ENCODE results near the gene EFNA3.
A peak's percentile ranks its signal among the peaks of the same experiment; 100 is the strongest.

The EFNA3 gene, protein sequence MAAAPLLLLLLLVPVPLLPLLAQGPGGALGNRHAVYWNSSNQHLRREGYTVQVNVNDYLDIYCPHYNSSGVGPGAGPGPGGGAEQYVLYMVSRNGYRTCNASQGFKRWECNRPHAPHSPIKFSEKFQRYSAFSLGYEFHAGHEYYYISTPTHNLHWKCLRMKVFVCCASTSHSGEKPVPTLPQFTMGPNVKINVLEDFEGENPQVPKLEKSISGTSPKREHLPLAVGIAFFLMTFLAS

DNA sequence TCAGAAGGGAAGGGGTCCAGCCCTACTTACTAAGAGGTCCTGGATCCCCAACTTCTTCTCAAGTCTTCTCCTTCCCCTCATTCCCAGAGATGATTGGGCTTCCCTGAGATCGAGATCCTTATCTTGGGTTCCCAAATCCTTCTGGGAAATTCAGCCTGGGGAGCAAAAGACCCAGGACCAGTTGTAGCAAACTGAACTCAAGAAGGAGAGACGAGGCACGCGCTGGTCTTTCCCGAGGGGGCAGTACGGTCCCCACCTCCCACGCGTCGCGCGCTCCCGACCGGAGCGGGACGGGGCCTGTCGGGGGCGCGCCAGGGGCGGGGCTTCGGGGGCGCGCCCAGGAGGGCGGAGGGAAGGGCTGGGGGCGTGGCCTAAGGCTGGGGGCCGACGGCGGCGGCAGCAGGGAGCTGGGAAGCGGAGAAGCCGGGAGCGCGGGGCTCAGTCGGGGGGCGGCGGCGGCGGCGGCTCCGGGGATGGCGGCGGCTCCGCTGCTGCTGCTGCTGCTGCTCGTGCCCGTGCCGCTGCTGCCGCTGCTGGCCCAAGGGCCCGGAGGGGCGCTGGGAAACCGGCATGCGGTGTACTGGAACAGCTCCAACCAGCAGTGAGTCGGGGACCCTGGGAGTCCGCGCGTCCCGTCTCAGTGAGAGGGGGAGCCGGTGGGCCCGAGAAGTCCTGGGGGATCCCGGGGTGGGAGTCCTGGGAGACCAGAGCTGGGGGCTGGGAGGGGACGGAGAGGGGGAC lies at the start of gene EFNA3:
Gene EFNA3, plus strand, starts transcription at position 369 of the 741 bp plus-strand sequence. Its CDS starts 105 bp downstream, at position 474.
- H3K36me3 Mint-ChIP-seq = no peaks in the 10 kb centered on the region
- no peaks in the 10 kb centered on the region for H3K9me3 Mint-ChIP-seq
- H3K27me3 Mint-ChIP-seq = peaks cover 41% of the 10 kb centered on the region
- peak; percentile 68 for ATAC-seq
- peaks cover 46% of the 10 kb centered on the region for H3K4me1 Mint-ChIP-seq
- peak within 1 kb of the TSS; percentile 50 for H3K27ac Mint-ChIP-seq
- H3K4me3 Mint-ChIP-seq = peak within 1 kb of the TSS; percentile 68

DNA sequence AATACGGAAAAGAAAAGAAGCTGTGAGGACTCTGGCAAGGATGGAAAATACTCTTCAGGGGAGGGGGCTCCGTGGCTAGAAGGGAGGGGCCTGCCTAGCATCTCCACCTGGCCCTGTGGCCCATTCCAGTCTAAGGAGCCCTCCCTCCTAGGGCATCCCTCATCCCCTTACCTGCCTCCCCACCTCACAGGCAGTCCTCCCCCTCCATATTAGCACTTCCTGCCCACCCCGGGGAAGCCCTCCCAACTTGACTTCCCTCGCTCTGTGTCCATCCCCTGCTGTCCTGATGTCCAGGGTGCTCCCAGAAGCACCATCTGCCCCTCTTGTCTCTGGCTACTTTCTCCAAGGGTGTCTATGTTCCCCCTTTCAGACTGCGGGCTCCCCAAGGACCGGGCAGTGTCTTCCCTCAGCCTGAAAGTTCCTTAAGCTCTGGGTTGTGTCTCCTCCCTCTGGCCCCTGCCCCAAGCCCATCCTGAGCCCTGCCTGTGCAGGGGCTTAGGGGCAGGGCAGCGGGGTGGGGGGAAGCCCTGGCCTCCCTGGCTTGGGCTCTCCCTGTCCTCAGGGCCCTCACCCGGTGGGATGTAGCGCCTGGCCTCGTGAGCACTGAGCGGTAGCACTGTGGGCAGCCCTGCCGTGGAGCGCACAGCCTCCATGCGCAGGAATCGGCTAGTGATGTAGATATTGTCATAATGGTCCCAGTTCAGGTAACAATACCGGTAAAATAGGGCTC lies 49.0 kb upstream of the EFNA3 start:
- no peak overlapping the region for H3K4me3 Mint-ChIP-seq
- no peaks in the 10 kb centered on the region for H3K36me3 Mint-ChIP-seq
- ATAC-seq = no peak
- H3K9me3 Mint-ChIP-seq = no peaks in the 10 kb centered on the region
- peaks cover 6% of the 10 kb centered on the region for H3K4me1 Mint-ChIP-seq
- H3K27ac Mint-ChIP-seq = no peak overlapping the region
- peaks cover 17% of the 10 kb centered on the region for H3K27me3 Mint-ChIP-seq

DNA sequence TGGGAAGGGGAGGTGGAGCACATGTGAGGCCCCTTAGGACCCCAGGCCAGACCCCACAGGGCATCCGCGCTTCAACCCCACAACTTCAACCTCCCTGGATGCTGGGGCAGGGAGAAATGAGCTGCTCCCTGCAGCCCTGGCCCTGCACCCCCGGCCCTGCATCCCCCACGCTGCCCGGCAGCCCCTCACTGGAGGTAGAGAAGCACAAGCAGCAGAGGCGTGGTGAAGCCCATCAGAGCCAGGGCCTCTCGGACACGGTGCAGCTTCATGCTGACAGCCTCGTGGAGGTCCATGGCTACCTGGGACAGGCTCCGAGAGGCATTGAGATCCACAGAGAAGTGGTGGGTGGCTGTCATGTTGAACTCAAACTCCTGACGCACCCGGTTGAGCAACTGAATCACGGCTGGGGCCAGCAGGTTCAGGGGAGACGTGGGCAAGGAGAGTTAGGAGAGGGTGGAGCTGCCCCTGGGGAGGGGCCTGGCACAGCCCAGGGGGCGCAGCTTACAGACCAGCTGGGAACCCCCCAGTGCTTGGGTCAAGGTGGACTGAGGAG lies 48.3 kb upstream of the EFNA3 start:
- no peak for ATAC-seq
- Mint-ChIP-seq H3K27ac (no peak overlapping the region), H3K36me3 (no peaks in the 10 kb centered on the region), H3K4me1 (peaks cover 6% of the 10 kb centered on the region), H3K4me3 (no peak overlapping the region), H3K27me3 (peaks cover 24% of the 10 kb centered on the region), H3K9me3 (no peaks in the 10 kb centered on the region)

DNA sequence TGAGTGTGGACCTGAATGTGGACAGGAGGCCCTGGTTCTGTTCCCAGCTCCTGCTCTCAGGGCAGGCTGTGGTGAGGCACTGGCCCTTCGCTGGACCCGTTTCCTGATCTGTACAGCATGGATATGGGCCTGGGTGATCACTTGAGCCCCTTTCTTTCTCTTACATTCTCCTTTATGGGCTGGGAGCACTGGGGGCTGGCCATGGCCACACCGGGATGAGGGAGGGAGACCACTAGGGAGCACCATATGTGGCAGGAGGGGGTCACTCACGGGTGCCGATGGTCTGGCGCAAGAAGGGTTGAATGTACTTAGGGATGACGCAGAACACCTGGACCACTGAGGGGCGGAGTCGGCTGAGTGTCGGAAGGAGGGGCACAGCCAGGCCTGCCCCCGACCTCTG lies 47.7 kb upstream of the EFNA3 start:
- ATAC-seq = no peak
- peaks cover 24% of the 10 kb centered on the region for H3K27me3 Mint-ChIP-seq
- no peaks in the 10 kb centered on the region for H3K9me3 Mint-ChIP-seq
- no peak overlapping the region for H3K4me3 Mint-ChIP-seq
- H3K36me3 Mint-ChIP-seq = no peaks in the 10 kb centered on the region
- peaks cover 6% of the 10 kb centered on the region for H3K4me1 Mint-ChIP-seq
- no peak overlapping the region for H3K27ac Mint-ChIP-seq

DNA sequence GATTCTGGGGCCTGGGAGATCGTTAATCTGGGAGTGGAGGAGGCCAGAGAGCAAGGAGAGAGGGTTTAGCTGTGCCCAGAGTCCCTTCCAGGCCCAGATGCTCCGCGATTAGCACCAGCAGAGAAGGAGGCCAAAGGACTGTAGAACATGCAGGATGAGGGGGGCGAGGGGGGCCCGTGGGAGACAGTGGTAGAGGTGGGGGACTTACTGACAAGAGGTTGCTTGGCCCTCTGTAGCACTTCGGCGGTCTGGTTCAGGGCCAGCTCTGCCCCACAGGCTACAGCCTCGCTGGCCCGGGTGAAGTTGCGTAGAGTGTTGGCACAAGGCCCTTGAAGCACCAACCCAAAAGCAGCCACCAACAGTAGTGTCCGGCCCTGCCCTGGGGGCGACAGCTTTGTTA lies 45.8 kb upstream of the EFNA3 start:
- Mint-ChIP-seq H3K4me1 (peaks cover 6% of the 10 kb centered on the region), H3K9me3 (no peaks in the 10 kb centered on the region), H3K27me3 (peaks cover 28% of the 10 kb centered on the region), H3K27ac (no peak overlapping the region), H3K36me3 (no peaks in the 10 kb centered on the region), H3K4me3 (no peak overlapping the region)
- ATAC-seq = no peak

DNA sequence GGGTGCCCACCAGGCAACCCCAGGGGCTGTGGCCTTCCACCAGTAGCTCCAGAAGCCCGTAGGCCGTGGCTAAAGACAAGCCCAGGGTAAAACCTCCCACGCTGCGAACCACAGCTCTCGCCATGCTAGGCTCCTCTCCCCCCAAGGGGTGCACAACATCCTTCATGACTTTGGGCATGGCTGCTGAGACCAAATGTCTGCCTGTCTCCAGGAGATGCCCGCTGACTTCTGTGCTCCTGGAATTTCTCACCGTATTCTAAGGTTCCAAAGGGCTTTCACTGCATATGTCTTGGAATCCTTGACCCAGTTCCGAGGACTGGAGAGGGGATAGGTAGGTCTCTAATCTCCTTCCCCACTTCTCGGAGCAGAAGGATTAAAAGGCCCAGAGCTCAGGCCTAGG lies 45.1 kb upstream of the EFNA3 start, which contains the start of the genes DCST1 and DCST2:
Gene DCST1, plus strand, starts transcription at position 301 of the 400 bp plus-strand sequence. CDS start 213 bp downstream, outside the sequence.
Gene DCST2, minus strand, starts transcription at position 258 of the 400 bp plus-strand sequence. Its CDS starts 80 bp downstream, at position 178.
- Mint-ChIP-seq H3K4me1 (peaks cover 6% of the 10 kb centered on the region), H3K27me3 (peaks cover 34% of the 10 kb centered on the region), H3K36me3 (no peaks in the 10 kb centered on the region)

DNA sequence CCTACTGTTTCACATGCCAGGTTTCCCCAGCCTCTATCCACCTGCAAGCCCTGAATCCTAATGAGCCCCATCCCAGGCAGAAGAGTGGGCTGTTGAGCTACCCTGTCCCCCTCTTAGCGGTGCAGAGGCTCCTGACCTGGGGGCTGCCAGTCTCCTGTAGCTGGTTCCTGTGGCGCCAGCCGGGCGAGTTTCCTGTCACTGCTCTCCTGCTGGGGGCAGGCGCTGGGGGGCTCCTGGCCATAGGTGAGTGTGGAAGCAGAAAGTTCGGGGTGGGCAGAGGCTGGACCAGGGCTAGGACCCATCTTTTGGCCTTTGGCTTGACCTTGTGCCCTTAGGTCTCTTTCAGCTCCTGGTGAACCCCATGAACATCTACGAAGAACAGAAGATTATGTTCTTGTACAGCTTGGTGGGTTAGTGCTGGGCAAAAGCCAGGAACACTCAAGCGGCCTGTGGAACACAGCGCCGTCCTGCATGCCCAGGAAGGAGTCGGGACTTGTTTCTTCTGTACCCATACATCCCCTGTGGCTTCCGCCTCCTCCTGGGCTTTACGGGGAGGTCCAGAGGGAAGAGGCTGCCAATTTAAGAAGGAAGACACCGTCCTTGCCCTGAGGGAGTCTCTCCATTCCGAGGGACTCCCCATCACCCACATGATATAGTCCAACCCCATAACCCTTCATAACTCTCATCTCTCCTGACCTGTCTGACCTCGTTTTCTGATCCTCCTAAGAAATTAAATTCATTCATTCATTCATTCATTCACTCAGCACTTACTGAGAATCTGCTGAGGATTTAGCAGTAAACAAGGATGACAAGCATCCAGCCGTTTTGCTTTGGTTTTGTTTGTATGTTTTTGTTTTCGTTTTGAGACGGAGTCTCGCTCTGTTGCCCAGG lies 44.1 kb upstream of the EFNA3 start:
- Mint-ChIP-seq H3K4me3 (no peak overlapping the region), H3K36me3 (no peaks in the 10 kb centered on the region), H3K27me3 (peaks cover 44% of the 10 kb centered on the region), H3K9me3 (no peaks in the 10 kb centered on the region), H3K4me1 (no peaks in the 10 kb centered on the region), H3K27ac (no peak overlapping the region)
- no peak for ATAC-seq

More for the DNA sequence above, 45.1 kb upstream of the EFNA3 start, which contains the start of the genes DCST1 and DCST2:
- no peak for ATAC-seq
- H3K27ac Mint-ChIP-seq = no peak within 1 kb of the TSS
- no peak within 1 kb of the TSS for H3K4me3 Mint-ChIP-seq
- no peaks in the 10 kb centered on the region for H3K9me3 Mint-ChIP-seq

DNA sequence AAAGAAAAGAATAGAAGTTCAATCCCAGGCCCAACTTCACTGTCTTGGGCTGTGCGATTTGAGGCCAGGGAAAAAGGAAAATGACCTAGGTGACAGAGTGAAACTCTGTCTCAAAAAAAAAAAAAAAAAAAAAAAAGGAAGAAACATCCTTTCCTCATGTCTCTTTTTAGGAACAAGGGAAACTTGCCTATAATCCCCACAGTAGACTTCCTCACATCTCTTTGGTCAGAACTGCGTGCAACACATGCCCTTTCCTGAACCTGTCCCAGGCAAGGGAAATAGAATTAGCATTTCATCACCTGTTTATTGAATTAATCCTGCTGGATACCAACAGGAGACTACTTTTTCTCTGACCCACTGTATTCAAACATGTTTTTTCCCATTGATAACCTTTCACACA lies 42.7 kb upstream of the EFNA3 start:
- no peaks in the 10 kb centered on the region for H3K9me3 Mint-ChIP-seq
- H3K4me1 Mint-ChIP-seq = no peaks in the 10 kb centered on the region
- peaks cover 52% of the 10 kb centered on the region for H3K27me3 Mint-ChIP-seq
- H3K4me3 Mint-ChIP-seq = no peak overlapping the region
- no peak for ATAC-seq
- H3K27ac Mint-ChIP-seq = no peak overlapping the region
- no peaks in the 10 kb centered on the region for H3K36me3 Mint-ChIP-seq

DNA sequence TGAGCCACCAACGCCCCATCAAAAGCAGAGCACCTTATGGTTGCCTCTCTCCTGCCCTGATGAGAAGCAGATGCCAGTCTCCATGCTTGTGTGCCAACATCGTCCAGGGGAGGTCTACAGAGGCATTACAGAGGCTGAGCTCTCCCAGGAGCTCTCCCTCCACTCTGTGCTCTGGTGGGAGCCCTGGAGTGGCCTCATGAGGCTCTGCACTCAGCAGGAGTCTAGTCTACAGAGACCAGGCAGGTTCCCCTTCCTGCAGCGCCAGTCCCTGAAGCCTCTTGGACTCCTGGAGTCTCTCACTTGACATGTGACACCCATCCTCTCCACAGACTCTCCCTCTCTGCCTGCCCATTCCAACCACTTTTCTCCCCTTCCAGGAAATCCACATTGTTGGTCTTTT lies 41.6 kb upstream of the EFNA3 start:
- H3K4me1 Mint-ChIP-seq = no peaks in the 10 kb centered on the region
- ATAC-seq = no peak
- H3K9me3 Mint-ChIP-seq = no peaks in the 10 kb centered on the region
- H3K27me3 Mint-ChIP-seq = peaks cover 57% of the 10 kb centered on the region
- no peak overlapping the region for H3K4me3 Mint-ChIP-seq
- H3K36me3 Mint-ChIP-seq = no peaks in the 10 kb centered on the region
- H3K27ac Mint-ChIP-seq = no peak overlapping the region

DNA sequence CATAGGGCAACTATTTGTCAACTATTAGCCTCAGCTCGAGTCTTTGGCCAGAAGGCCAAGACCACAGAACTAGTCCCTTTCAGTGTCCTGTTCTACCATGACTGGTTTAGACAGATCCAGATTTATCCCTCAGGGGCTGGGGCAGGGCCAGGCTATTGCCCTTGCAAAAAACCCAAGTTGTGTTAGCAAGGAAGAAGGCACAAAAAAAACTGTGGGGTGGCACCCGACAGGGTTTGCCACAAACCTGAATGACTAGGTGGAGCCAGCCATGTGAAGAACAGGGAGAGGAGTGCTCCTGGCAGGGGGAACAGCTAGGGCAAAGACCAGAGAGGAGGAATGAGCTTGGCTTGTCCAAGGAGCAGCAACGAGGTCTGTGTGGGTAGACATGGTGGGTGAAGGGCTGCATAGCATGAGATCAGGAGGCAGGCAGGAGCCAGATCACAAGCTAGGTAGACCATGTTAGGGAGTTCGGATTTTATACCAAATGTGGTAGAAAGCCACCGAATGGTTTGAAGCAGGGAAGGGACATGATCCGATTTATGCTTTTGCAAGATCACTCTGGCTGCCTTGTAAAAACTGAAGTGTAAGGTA lies 40.7 kb upstream of the EFNA3 start:
- Mint-ChIP-seq H3K36me3 (no peaks in the 10 kb centered on the region), H3K9me3 (no peaks in the 10 kb centered on the region)

DNA sequence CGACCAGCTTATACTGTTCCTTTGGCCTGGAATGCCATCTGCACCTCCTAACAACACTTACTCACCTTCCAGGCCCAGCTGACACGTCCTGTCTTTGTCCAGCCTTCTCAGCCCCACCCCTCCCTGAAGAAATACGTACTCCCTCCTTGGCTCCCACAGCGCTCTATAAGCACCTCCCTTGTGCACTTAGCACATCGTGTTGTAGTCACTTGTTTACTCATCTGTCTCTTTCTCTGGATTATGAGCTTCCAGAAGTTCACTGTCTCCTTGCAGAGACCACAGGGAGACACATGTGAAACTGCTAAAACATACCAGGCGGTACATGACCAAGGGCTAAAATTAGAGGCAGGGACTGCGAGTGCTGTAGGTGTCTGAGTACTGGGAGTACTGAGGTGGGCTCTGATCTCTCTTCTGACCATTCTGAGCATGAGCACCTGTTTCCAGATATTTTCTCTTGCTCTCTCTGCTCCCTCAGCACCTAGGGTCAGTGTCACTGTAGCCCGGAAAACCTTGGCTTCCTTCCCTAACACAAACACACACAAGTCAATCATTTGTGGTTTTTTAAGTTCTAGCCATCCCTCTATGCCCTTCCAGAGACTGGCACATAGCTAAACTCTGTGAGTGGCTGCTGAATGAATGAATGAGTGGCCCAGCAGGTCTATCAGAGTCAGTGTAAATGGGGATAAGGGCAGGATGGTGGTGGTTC lies 39.9 kb upstream of the EFNA3 start:
- ATAC-seq = no peak
- Mint-ChIP-seq H3K9me3 (no peaks in the 10 kb centered on the region), H3K4me3 (no peak overlapping the region), H3K36me3 (no peaks in the 10 kb centered on the region), H3K4me1 (no peaks in the 10 kb centered on the region), H3K27me3 (peaks cover 55% of the 10 kb centered on the region), H3K27ac (no peak overlapping the region)

More for the DNA sequence above, 40.7 kb upstream of the EFNA3 start:
- no peak for ATAC-seq
- Mint-ChIP-seq H3K4me3 (no peak overlapping the region), H3K27me3 (peaks cover 57% of the 10 kb centered on the region), H3K4me1 (no peaks in the 10 kb centered on the region), H3K27ac (no peak overlapping the region)

DNA sequence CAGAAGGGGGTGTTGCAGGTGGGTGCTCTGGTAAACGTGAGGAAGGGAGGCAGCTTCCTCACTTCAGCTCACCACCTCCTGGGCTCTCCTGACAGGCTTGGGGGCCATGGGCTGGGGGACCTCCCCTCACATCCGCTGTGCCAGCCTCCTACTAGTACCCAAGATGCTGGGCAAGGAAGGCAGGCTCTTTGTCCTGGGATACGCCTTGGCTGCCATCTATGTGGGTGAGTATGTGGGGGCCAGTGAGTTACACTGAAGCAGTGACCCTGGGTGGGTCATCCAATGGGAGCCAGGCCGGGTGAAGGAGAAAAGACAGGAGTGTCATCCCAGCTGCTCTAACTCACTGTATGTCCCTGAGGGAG lies 39.3 kb upstream of the EFNA3 start:
- Mint-ChIP-seq H3K27me3 (peaks cover 50% of the 10 kb centered on the region), H3K4me1 (peaks cover under 1% of the 10 kb centered on the region), H3K4me3 (no peak overlapping the region), H3K9me3 (no peaks in the 10 kb centered on the region), H3K36me3 (no peaks in the 10 kb centered on the region), H3K27ac (no peak overlapping the region)
- ATAC-seq = no peak

DNA sequence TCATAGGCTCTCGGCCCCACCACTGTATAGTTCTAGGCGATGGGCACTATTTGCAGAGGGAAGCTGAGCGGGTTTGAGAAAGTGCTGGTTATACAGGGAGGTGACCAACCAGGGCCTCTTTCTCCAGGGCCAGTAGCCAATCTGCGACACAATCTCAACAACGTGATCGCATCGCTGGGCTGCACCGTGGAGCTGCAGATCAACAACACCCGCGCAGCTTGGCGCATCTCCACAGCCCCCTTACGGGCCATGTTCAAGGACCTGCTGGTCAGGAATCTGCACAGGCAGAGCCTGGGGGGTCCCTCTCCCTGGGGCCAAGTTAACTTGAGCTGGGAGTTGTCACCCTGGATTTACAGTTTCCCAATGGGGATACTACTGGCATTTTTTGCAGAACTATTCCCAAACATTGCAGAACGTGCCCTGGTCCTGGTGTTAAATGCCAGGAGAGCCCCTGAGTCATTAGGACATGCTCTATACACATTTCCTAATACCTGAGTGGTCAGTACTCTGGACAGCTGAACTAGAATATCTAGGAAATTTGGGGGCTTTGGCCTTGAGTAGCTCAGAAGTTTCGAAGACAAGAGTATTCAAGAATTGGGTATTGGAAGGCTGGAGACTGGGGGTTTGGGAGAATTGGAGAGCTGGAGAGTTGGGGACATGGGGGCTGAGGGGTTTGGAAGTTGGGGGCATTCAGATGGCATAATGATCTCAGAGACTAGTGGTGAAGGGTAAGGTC lies 38.1 kb upstream of the EFNA3 start:
- Mint-ChIP-seq H3K36me3 (no peaks in the 10 kb centered on the region), H3K4me3 (no peak overlapping the region), H3K27ac (no peak overlapping the region), H3K9me3 (no peaks in the 10 kb centered on the region), H3K4me1 (peaks cover 10% of the 10 kb centered on the region), H3K27me3 (peaks cover 40% of the 10 kb centered on the region)
- no peak for ATAC-seq
